GM18508 (cell line): ENCODE measurements around the gene BRF1.
"Not testable (repeated sequence)": the region's sequence is repeated elsewhere in the genome, so short reads cannot be mapped to it uniquely, and the experiment has no call there.

Experiments used
- ATAC-seq: cut with Tn5 transposase; IDR thresholded peaks from one replicate; pipeline ENCODE4 v1.9.1; 2021; ENCODE audit warnings: moderate number of reproducible peaks; ENCODE audit not compliant: insufficient read depth, unreplicated experiment

BRF1 gene

GRCh38 chr14:105300542-105301102 is at the start of gene BRF1:
Gene BRF1, minus strand, starts transcription at chr14:105301001. Its CDS starts 372 bp downstream, at chr14:105300629.
- no peak for ATAC-seq

DNA sequence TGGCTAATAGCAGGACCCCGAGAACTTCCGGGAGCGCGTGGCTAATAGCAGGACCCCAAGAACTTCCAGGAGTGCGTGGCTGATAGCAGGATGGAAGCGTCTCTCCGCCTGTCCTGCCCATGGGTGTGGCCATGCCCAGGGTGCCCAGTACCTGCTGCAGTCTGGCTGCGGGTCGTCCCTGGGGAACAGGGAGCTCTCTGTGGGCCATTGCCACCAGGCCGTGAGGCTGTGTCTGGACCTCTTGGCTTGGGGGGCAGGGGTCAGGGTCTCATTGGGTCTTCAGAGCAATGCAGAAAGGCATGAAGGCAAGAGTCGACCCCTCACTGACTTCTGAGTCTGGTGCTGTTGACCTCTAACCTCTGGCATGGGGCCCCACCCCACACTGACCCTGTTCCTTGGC is 49.2 kb upstream of the BRF1 start:
- ATAC-seq = no peak

- no peak for ATAC-seq
Observed at GRCh38 chr14:105348945-105349699, 48.3 kb upstream of the BRF1 start.

GRCh38 chr14:105348169-105348944 is 47.6 kb upstream of the BRF1 start:
- ATAC-seq = no peak

DNA sequence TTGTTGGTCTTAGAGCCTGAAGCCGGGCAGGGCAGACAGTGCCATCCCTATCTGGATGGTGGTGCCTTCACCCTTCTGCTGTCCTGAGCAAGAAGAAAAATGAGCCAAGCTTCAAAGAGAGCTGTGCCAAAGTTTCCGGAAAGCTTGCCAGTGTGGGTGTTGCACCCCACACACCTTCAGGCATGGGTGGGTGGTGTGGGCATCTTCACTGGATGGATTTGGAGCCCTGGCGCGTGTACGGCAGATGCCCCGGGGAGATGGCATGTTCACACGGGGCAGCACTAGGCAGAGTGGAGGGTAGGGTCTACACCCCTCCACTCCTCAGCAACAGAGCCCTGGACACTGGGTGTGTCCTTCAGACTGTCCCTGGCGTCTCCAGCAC is 46.8 kb upstream of the BRF1 start:
- ATAC-seq = no peak

GRCh38 chr14:105346876-105347586 is 46.2 kb upstream of the BRF1 start:
- no peak for ATAC-seq

DNA sequence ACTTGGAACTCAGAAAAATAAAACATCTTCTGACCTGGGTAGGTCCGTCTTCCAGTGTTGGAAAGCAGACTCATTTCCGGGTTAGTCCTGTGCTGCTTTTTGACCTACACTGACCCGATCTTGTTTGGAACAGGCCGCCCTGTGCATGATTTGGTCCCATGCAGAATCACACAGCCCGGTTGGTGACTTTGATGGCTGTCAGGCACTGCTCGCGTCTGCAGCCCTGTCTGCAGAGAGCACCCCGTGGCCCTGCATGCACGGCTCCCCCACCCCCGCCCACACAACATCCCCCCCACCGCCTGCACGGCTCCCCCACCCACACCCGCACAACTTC is 45.4 kb upstream of the BRF1 start:
- ATAC-seq = no peak

DNA sequence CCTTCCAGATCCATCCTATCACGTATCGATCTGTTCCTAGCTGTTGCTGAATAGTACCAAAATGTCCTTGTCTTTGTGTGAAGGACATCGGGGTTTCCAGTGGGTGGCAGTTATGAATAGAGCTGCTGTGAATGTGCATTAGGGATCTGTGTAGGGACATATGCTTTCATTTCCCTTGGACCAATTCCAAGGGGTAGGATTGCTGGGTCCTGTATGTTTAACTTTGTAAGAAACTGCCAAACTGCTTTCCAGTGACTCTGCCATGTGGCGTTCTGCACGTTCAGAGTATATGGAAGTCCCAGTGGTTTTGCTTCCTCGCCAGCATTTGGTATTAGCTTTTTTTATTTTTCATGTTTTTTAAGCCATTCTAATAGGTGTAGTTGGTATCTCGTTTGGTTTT is 42.4 kb upstream of the BRF1 start:
- ATAC-seq = no peak

- no peak for ATAC-seq
Observed at GRCh38 chr14:105340821-105341733, 40.3 kb upstream of the BRF1 start.

DNA sequence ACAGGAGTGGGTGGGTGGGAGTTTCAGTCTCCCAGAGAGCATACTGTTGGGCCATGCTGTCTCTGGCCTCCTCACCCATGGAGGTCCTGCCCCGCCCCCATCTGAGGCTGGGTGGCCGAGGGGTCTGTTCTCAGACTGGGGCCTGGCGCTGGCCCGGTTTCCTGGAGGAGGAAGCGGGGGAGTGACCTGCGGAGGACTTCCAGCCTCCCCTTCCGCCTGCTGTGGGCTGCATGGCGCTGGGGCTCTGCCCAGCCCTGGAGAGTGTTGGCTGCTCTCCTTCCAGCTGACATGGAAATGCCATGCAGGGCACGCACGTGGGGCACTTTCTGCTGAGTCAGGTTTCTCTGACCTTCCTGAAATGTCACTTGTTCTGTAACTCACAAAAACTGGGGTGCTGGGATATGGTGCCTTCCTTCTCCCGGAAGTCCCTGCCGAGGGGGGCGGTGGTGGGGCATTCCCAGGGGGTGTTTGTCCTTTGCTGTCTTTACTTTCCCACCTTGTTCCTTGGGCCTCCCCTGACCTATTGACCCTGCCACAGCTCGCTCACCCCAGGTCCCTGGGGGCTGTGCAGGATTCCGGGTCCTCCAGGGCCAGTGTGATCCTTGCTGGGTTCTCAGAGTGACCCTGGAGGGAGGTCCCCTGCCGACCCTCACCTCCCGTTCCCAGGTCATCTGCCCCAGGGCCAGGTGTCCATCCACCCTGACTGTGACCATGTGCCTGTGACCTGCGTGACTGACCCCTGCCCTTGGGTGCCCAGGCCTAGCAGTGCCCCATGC is 37.4 kb upstream of the BRF1 start:
- no peak for ATAC-seq

DNA sequence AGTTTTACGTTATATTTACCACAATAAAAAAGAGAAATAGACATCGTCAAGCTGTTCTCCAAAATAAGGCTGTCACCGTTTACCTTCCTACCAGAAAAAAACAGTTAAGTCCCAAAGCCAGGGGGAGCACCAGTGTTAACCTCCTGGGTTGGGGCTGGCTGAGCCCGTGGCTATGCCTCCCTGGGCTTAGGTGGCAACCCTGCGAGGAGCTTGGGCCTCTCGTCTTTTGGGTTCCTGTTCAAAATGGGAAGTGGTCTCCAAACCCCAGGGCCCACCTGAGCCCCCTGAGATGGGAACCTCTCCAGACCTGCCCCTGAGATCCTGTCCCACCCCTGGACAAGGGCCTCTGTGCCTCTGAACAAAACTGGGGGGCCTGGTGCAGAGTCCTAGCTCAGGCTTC is 36.6 kb upstream of the BRF1 start:
- no peak for ATAC-seq

- no peak for ATAC-seq
Observed at GRCh38 chr14:105336477-105337287, 35.9 kb upstream of the BRF1 start.

GRCh38 chr14:105335735-105336476 is 35.1 kb upstream of the BRF1 start:
- ATAC-seq = no peak

- ATAC-seq = not testable (repeated sequence)
Observed at GRCh38 chr14:105335231-105335542, 34.4 kb upstream of the BRF1 start.

DNA sequence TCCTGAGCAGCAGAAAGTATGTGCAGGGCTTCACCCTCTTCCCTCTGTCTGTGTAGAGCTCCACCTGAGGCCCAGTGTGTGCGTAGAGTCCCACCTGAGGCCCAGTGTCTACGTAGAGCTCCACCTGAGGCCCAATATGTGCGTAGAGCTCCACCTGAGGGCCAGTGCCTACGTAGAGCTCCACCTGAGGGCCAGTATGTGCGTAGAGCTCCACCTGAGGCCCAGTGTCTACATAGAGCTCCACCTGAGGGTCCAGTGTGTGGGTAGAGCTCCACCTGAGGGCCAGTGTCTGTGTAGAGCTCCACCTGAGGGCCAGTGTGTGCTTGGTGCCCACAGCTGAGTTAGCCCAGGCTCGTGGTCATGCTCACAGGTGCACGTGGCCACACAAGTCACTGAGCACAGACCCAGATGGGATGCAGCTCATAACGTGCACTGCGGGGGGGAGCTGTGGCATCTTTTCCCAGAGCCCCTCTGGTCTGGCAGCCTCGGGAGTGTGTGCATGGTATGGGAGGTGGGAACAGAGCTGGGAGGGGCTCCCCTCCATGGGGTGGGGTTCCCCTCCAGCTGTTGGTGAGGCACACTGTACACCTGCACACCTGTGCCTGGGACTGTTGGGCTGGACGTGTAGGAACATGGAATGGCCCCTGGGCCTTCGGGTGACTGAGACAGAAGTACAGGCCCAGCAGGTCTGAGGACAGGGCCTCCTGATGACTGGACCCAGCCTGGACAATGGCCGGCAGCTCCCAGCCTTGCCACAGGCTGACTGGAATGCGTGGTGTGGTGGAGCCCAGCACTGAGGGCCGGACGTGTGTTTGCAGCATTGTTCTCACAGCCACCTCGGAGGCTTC is 33.8 kb upstream of the BRF1 start:
- no peak for ATAC-seq

DNA sequence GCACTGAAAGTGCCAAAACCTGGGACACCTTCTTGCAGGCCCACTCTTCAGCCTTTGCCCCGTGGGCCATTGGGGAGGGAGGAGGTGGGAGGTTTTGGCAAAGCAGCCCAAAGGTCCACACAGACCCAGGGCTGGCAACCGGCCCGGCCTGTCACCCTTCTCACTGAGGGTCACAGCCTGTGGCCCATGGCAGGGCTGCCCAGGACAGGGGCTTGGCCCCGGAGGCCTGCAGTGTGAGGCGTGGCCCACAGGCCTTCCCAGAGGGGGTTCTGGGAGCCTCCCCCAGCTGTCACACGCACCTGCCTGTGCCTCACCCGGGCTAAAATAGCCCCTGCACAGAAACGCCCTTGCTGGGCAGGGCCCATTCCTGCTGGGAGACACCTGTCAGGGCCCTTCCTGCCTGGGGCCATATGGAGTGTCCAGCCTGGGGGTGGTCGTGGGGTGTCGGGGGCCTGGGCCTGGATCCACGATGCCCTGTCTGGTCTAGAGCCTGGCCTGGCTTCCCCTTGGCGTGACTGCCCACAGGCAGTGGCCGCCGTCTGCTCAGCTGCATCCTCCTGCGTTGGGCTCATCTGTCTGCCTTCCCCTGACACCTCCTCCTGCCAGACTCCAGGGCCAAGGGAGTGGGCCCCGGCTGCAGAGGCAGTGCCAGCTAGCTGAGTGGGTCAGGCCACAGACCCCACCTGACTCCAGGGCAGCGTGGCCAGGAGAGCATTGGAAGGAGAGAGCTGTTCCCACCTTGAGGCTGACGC is 33.0 kb upstream of the BRF1 start:
- no peak for ATAC-seq
